Natural killer cell (primary cell): ENCODE measurements around the gene USP6NL. TPM values are rescaled to one million over a fixed set of nuclear protein-coding genes. Genes with fewer than 3 reads are reported as not detected.
A peak's percentile ranks its signal among the peaks of the same experiment; 100 is the strongest.

Experiments used
- ATAC-seq, 3 donors: fragments of 150-1000 bp in 2 of 3; fragments of 200-7000 bp in 1 of 3; cut with Tn5 transposase; 1 replicate in 1 of 3; 2 replicates in 2 of 3; pipeline ENCODE4 v1.10.0; 2021; ENCODE audit warnings: mild to moderate bottlenecking in 2 of 3, moderate library complexity in 2 of 3
- DNase-seq, 2 donors: peaks; one replicate each; pipeline versions ENCODE4 v3.0.0 to v3.0.0-alpha.2; 2013 to 2021; ENCODE audit warnings: mixed read lengths in 1 of 2
- H3K27ac ChIP-seq: one replicate; pipeline ENCODE4 v1.5.1; 2013; ENCODE audit warnings: mild to moderate bottlenecking, low read length
- H3K27me3 ChIP-seq: one replicate; pipeline ENCODE4 v1.6.1; 2013; ENCODE audit warnings: low read length; ENCODE audit not compliant: control insufficient read depth, insufficient read depth
- H3K36me3 ChIP-seq: one replicate; pipeline ENCODE4 v1.6.1; 2013; ENCODE audit warnings: low read length; ENCODE audit not compliant: control insufficient read depth, insufficient read depth
- H3K4me1 ChIP-seq: one replicate; pipeline ENCODE4 v1.6.1; 2013; ENCODE audit warnings: low read length; ENCODE audit not compliant: control insufficient read depth, insufficient read depth
- H3K4me3 ChIP-seq: one replicate; pipeline ENCODE4 v1.5.1; 2013; ENCODE audit warnings: low read length
- H3K9me3 ChIP-seq: one replicate; pipeline ENCODE4 v1.6.1; 2013; ENCODE audit warnings: low read length; ENCODE audit not compliant: control insufficient read depth, insufficient read depth
- H3K27ac Mint-ChIP-seq, 2 donors: one replicate each; pipeline ENCODE4 v1.8.0; 2022; ENCODE audit warnings: mild to moderate bottlenecking in 2 of 2, mixed read lengths in 2 of 2, moderate library complexity in 1 of 2
- H3K27me3 Mint-ChIP-seq, 2 donors: one replicate each; pipeline ENCODE4 v1.8.0; 2022; ENCODE audit warnings: low read depth in 2 of 2, mixed read lengths in 2 of 2
- H3K36me3 Mint-ChIP-seq: one replicate; pipeline ENCODE4 v1.8.0; 2022; ENCODE audit warnings: mixed read lengths
- H3K4me1 Mint-ChIP-seq, 2 donors: one replicate each; pipeline ENCODE4 v1.8.0; 2022; ENCODE audit warnings: mixed read lengths in 2 of 2
- H3K4me3 Mint-ChIP-seq: one replicate; pipeline ENCODE4 v1.8.0; 2022; ENCODE audit warnings: mild to moderate bottlenecking, moderate library complexity, mixed read lengths
- H3K9me3 Mint-ChIP-seq, 2 donors: one replicate each; pipeline ENCODE4 v1.8.0; 2022; ENCODE audit warnings: mixed read lengths in 2 of 2
- WGBS: methylation state at CpG from one replicate; pipeline ENCODE4 v1.1.7; 2013; ENCODE audit warnings: missing lambda C conversion rate; ENCODE audit not compliant: insufficient coverage; 5-methylcytosine and 5-hydroxymethylcytosine counted together
- intact Hi-C: fragments of 100-400 bp; cut with micrococcal nuclease; formaldehyde crosslinking; loops from one replicate; pipeline ENCODE4 v1.14.2; 2022
- total RNA-seq, 4 donors: library from RNA; stranded (reverse); fragments of 120-200 nt in 1 of 4; gene quantifications; one replicate each; pipeline versions ENCODE4 v1.2.3 to v1.2.4, GENCODE V29; 2013 to 2022
- TF ChIP-seq, protein P1 (sequence below): fragments of 200-600 bp; IDR thresholded peaks from one replicate; pipeline ENCODE4 v1.8.0; 2022; ENCODE audit warnings: antibody characterized with exemption

USP6NL gene
- total RNA-seq, 3 donors from 2014 or later (not counting 1 experiment from before 2014, with no cell fraction given) = 2.3 to 3.7 (median 2.5) TPM

DNA sequence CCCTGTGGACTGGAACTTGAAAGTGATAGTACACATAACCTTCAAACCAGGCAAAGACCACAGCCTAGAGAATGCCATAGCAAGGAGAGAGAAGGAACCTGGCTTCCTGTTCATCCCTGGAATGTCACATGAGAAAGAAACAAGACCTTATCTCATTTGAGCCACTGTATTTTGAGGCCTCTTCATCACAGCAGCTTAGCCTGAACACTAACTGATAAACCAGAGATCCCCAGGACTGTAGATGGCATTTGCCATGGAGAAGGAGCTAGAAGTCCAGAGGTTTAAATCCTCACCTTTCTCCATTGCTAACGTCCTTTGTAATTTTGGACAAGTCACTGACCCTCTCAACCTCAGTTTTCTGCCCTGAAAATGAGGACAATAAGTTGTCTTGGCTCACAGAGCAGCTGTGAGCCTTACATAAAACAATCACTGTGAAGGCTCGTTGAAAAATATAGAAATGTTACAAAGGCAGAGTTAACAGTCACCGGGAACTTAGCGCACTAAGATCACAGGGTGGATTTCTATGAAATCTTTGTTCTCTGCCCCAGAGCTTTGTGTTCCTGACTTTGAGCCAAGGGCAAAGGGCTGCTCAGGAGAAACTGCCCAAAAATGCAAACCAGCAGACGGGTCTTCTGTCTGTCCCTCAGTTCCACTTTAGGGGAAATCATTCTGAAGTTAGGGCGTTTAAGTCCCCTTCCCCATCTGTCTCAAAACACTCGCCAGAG is 197.0 kb downstream of the USP6NL start:
- no peak for ATAC-seq
- Histone ChIP-seq H3K27me3 (no peaks in the 10 kb centered on the region), H3K27ac (no peak overlapping the region), H3K9me3 (peaks cover 6% of the 10 kb centered on the region), H3K4me3 (no peak overlapping the region), H3K4me1 (no peaks in the 10 kb centered on the region), H3K36me3 (no peaks in the 10 kb centered on the region)
- H3K36me3 Mint-ChIP-seq = peaks cover 10% of the 10 kb centered on the region
- intact Hi-C loops = no loop called here
- TF ChIP-seq, protein P1, sequence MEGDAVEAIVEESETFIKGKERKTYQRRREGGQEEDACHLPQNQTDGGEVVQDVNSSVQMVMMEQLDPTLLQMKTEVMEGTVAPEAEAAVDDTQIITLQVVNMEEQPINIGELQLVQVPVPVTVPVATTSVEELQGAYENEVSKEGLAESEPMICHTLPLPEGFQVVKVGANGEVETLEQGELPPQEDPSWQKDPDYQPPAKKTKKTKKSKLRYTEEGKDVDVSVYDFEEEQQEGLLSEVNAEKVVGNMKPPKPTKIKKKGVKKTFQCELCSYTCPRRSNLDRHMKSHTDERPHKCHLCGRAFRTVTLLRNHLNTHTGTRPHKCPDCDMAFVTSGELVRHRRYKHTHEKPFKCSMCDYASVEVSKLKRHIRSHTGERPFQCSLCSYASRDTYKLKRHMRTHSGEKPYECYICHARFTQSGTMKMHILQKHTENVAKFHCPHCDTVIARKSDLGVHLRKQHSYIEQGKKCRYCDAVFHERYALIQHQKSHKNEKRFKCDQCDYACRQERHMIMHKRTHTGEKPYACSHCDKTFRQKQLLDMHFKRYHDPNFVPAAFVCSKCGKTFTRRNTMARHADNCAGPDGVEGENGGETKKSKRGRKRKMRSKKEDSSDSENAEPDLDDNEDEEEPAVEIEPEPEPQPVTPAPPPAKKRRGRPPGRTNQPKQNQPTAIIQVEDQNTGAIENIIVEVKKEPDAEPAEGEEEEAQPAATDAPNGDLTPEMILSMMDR = no peak
- peaks cover 3 to 4% of the 10 kb centered on the region in 2 donors for H3K9me3 Mint-ChIP-seq
- no peaks in the 10 kb centered on the region for H3K4me1 Mint-ChIP-seq
- 87% methylated on average over 7 of the region's 7 CpGs for WGBS
- H3K27me3 Mint-ChIP-seq = no peaks in the 10 kb centered on the region
- H3K27ac Mint-ChIP-seq = no peak overlapping the region
- DNase-seq = no peak
- H3K4me3 Mint-ChIP-seq = no peak overlapping the region

DNA sequence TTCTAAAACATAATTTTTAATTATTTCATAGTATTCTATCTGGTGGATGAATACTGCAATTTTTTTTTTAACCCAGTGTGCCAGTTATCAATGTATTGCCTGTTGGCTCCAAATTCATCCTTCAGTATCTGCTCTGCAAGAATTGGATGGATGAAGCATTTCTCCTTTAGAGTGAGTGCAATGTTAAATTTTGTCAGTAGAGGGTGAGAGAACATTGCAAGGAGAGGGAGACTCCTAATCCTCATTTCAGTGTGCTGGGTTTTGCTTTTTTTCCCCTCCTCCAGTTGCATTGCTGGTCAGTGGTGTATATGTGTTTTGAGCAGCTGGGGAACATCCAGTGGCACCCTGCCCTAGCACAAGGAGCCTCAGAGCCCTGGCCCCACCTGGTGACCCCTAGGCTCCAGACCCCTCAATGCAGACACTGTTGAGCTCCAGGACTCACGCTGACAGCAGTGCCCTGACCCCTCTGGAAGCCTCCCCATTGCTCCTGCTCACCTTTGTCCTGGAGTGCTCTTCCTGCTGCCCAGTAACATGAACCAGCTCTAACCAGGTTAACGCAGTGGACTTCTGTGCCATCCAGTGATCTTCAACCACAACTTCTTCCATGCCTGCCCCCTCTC is 199.4 kb downstream of the USP6NL start:
- no peaks in the 10 kb centered on the region for H3K36me3 ChIP-seq
- Mint-ChIP-seq H3K36me3 (no peaks in the 10 kb centered on the region), H3K4me1 (peaks cover 12 to 19% of the 10 kb centered on the region in 2 donors), H3K4me3 (no peak overlapping the region), H3K9me3 (peaks cover 3 to 4% of the 10 kb centered on the region in 2 donors), H3K27ac (no peak overlapping the region), H3K27me3 (no peaks in the 10 kb centered on the region)
- H3K4me3 ChIP-seq = no peak overlapping the region
- TF ChIP-seq, protein P1 = no peak
- WGBS = 90% methylated on average over 2 of the region's 2 CpGs
- intact Hi-C loops = no loop called here
- ATAC-seq (peak in 1 of 3 donors; percentile 8), DNase-seq (no peak)
- H3K9me3 ChIP-seq = peaks cover 6% of the 10 kb centered on the region
- H3K27me3 ChIP-seq = no peaks in the 10 kb centered on the region
- H3K4me1 ChIP-seq = peaks cover 18% of the 10 kb centered on the region
- no peak overlapping the region for H3K27ac ChIP-seq

DNA sequence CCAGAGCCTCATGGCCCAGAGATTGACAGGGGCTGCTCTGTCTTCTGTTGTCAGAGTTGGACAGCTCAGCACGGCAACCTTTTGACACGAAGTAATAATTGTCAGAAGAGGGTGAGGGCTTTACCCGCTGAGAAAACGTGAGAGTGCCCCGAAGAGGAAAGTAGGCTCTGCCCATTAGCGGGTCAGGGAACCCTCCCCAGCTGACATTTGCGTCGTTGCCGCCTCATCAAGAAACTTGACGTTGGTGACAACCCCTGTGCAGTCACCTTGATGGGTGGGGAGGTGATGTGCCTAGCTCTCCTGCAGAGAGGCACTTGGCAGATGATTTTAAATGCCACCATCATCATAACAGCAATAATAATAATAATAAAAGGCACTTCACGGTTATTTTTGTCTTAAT is 202.1 kb downstream of the USP6NL start:
- H3K4me1 ChIP-seq = peaks cover 30% of the 10 kb centered on the region
- H3K27me3 ChIP-seq = no peaks in the 10 kb centered on the region
- intact Hi-C loops = no loop called here
- peaks cover 25 to 34% of the 10 kb centered on the region in 2 donors for H3K4me1 Mint-ChIP-seq
- no peak overlapping the region for H3K27ac ChIP-seq
- no peak overlapping the region for H3K27ac Mint-ChIP-seq
- no peaks in the 10 kb centered on the region for H3K27me3 Mint-ChIP-seq
- H3K9me3 Mint-ChIP-seq = peaks cover 3 to 4% of the 10 kb centered on the region in 2 donors
- 90% methylated on average over 10 of the region's 11 CpGs for WGBS
- no peak overlapping the region for H3K4me3 Mint-ChIP-seq
- DNase-seq (no peak), ATAC-seq (no peak)
- H3K36me3 ChIP-seq = no peaks in the 10 kb centered on the region
- peaks cover 6% of the 10 kb centered on the region for H3K9me3 ChIP-seq
- H3K4me3 ChIP-seq = no peak overlapping the region
- no peaks in the 10 kb centered on the region for H3K36me3 Mint-ChIP-seq
- TF ChIP-seq, protein P1 = no peak
